GM15510 (cell line): ENCODE measurements around the gene CYBRD1.

Experiments used
- POLR2A ChIP-seq: IDR thresholded peaks from 3 replicates; pipeline ENCODE4 v1.6.1; 2011; ENCODE audit warnings: borderline replicate concordance; ENCODE audit not compliant: insufficient read length; ENCODE audit errors: extremely low read depth

The CYBRD1 gene

GRCh38 chr2:171598713-171599319 is 76.5 kb downstream of the CYBRD1 start:
- TF ChIP-seq POLR2A: no peak

- no peak for TF ChIP-seq POLR2A
Observed at GRCh38 chr2:171600126-171600525, 77.9 kb downstream of the CYBRD1 start.

GRCh38 chr2:171602352-171602751 is 80.1 kb downstream of the CYBRD1 start:
- no peak for TF ChIP-seq POLR2A
